ENCODE results near the gene NECAB3. TPM values are rescaled to one million over a fixed set of nuclear protein-coding genes. Genes with fewer than 3 reads are reported as not detected.

NECAB3 gene
- total RNA-seq, 1 donor from 2014 or later = 19.2 TPM

GRCh38 chr20:33646191-33646590 lies 28.0 kb downstream of the NECAB3 start:
- Mint-ChIP-seq H3K9me3 (no peaks in the 10 kb centered on the region), H3K27me3 (ENCODE audit: insufficient read depth, low read depth) (no peaks in the 10 kb centered on the region), H3K36me3 (peaks cover 9% of the 10 kb centered on the region), H3K4me3 (no peak overlapping the region), H3K4me1 (no peaks in the 10 kb centered on the region), H3K27ac (no peak overlapping the region)
- Histone ChIP-seq H3K36me3 (no peaks in the 10 kb centered on the region), H4K20me1 (ENCODE audit: low read depth) (peaks cover 7% of the 10 kb centered on the region), H3F3A (ENCODE audit: low read depth) (no peaks in the 10 kb centered on the region), H3K27me3 (no peaks in the 10 kb centered on the region), H3K4me1 (no peaks in the 10 kb centered on the region), H3K9ac (no peak overlapping the region), H3K79me2 (ENCODE audit: low read depth) (no peaks in the 10 kb centered on the region), H3K4me2 (no peak overlapping the region), H3K9me3 (ENCODE audit: low read depth) (no peaks in the 10 kb centered on the region), H2AFZ (replicated peaks) (no peak overlapping the region), H3K4me3 (no peak overlapping the region), H3K27ac (no peak overlapping the region)
- DNase-seq (ENCODE audit: low spot score) = no peak
- TF ChIP-seq EZH2phosphoT487 (IDR thresholded peaks at IDR 0.05) = no peak
- TF ChIP-seq EZH2 (IDR thresholded peaks at IDR 0.05) = no peak

DNA sequence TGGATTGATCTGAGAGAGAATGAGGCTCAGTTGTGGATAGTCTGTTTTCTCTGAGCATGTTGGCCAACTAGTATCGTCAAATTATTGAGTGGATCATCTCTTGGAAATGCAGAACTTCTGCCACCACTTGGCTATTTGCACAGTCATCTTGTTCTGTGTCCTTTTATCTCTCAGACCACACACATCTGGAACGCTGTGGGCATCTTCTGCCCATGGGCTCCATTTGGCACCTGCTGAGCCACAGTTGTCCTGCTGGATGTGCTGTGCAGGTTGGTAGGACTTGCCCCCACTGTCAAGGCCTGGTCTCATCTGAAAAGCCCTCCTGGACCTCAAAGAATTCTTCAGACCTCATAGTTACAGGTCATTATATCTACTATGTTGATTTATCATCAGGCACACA lies 28.8 kb downstream of the NECAB3 start:
- Histone ChIP-seq H2AFZ (replicated peaks) (no peak overlapping the region), H3K79me2 (ENCODE audit: low read depth) (no peaks in the 10 kb centered on the region), H3K4me2 (no peak overlapping the region), H3K9me3 (ENCODE audit: low read depth) (no peaks in the 10 kb centered on the region), H4K20me1 (ENCODE audit: low read depth) (peaks cover 7% of the 10 kb centered on the region), H3K27ac (no peak overlapping the region), H3K9ac (no peak overlapping the region), H3K4me3 (no peak overlapping the region), H3K27me3 (no peaks in the 10 kb centered on the region), H3K4me1 (no peaks in the 10 kb centered on the region), H3F3A (ENCODE audit: low read depth) (no peaks in the 10 kb centered on the region), H3K36me3 (no peaks in the 10 kb centered on the region)
- peaks cover 11% of the 10 kb centered on the region for H3K36me3 Mint-ChIP-seq
- no peaks in the 10 kb centered on the region for H3K9me3 Mint-ChIP-seq
- no peaks in the 10 kb centered on the region for H3K4me1 Mint-ChIP-seq
- no peak overlapping the region for H3K27ac Mint-ChIP-seq
- no peak overlapping the region for H3K4me3 Mint-ChIP-seq
- H3K27me3 Mint-ChIP-seq (ENCODE audit: insufficient read depth, low read depth) = no peaks in the 10 kb centered on the region
- TF ChIP-seq EZH2phosphoT487 (IDR thresholded peaks at IDR 0.05) (no peak), EZH2 (IDR thresholded peaks at IDR 0.05) (no peak)
- TF ChIP-seq, protein P1, sequence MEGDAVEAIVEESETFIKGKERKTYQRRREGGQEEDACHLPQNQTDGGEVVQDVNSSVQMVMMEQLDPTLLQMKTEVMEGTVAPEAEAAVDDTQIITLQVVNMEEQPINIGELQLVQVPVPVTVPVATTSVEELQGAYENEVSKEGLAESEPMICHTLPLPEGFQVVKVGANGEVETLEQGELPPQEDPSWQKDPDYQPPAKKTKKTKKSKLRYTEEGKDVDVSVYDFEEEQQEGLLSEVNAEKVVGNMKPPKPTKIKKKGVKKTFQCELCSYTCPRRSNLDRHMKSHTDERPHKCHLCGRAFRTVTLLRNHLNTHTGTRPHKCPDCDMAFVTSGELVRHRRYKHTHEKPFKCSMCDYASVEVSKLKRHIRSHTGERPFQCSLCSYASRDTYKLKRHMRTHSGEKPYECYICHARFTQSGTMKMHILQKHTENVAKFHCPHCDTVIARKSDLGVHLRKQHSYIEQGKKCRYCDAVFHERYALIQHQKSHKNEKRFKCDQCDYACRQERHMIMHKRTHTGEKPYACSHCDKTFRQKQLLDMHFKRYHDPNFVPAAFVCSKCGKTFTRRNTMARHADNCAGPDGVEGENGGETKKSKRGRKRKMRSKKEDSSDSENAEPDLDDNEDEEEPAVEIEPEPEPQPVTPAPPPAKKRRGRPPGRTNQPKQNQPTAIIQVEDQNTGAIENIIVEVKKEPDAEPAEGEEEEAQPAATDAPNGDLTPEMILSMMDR (IDR thresholded peaks at IDR 0.05) = no peak
- no peak for DNase-seq (ENCODE audit: low spot score)

DNA sequence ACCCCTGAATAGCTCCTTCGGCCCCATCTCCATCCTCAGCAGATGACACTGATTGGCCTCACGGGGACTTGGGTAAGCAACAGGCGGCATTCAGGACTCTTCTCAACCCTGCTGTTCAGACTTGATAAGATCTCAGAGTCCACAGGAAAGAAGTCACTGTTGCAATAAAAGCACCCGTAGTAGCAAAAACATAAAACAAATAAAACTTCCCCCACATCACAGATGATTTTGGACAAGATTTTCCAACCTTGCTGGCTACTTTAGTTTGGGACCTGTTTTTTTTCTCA lies 29.2 kb downstream of the NECAB3 start:
- no peaks in the 10 kb centered on the region for H3F3A ChIP-seq (ENCODE audit: low read depth)
- Mint-ChIP-seq H3K36me3 (peaks cover 13% of the 10 kb centered on the region), H3K4me3 (no peak overlapping the region), H3K9me3 (no peaks in the 10 kb centered on the region), H3K27me3 (ENCODE audit: insufficient read depth, low read depth) (no peaks in the 10 kb centered on the region), H3K4me1 (no peaks in the 10 kb centered on the region), H3K27ac (no peak overlapping the region)
- H3K4me2 ChIP-seq = no peak overlapping the region
- no peaks in the 10 kb centered on the region for H3K9me3 ChIP-seq (ENCODE audit: low read depth)
- H2AFZ ChIP-seq (replicated peaks) = no peak overlapping the region
- peaks cover 7% of the 10 kb centered on the region for H4K20me1 ChIP-seq (ENCODE audit: low read depth)
- DNase-seq (ENCODE audit: low spot score) = no peak
- H3K27me3 ChIP-seq = no peaks in the 10 kb centered on the region
- no peak overlapping the region for H3K9ac ChIP-seq
- H3K27ac ChIP-seq = no peak overlapping the region
- H3K4me3 ChIP-seq = no peak overlapping the region
- TF ChIP-seq EZH2phosphoT487 (IDR thresholded peaks at IDR 0.05) (no peak), EZH2 (IDR thresholded peaks at IDR 0.05) (no peak)
- TF ChIP-seq, protein P1 (IDR thresholded peaks at IDR 0.05) = no peak
- no peaks in the 10 kb centered on the region for H3K36me3 ChIP-seq
- no peaks in the 10 kb centered on the region for H3K4me1 ChIP-seq
- H3K79me2 ChIP-seq (ENCODE audit: low read depth) = no peaks in the 10 kb centered on the region

GRCh38 chr20:33644313-33645071 lies 29.7 kb downstream of the NECAB3 start:
- Histone ChIP-seq H3K27me3 (no peaks in the 10 kb centered on the region), H3K9me3 (ENCODE audit: low read depth) (no peaks in the 10 kb centered on the region), H3K27ac (no peak overlapping the region), H3K4me3 (no peak overlapping the region), H3K79me2 (ENCODE audit: low read depth) (no peaks in the 10 kb centered on the region), H4K20me1 (ENCODE audit: low read depth) (peaks cover 7% of the 10 kb centered on the region), H3K4me1 (no peaks in the 10 kb centered on the region), H3K9ac (no peak overlapping the region), H3F3A (ENCODE audit: low read depth) (no peaks in the 10 kb centered on the region), H3K4me2 (no peak overlapping the region), H2AFZ (replicated peaks) (no peak overlapping the region), H3K36me3 (no peaks in the 10 kb centered on the region)
- Mint-ChIP-seq H3K27ac (no peak overlapping the region), H3K36me3 (peaks cover 18% of the 10 kb centered on the region), H3K27me3 (ENCODE audit: insufficient read depth, low read depth) (no peaks in the 10 kb centered on the region), H3K4me3 (no peak overlapping the region), H3K4me1 (no peaks in the 10 kb centered on the region), H3K9me3 (no peaks in the 10 kb centered on the region)
- no peak for TF ChIP-seq EZH2 (IDR thresholded peaks at IDR 0.05)
- TF ChIP-seq, protein P1 (IDR thresholded peaks at IDR 0.05) = no peak
- TF ChIP-seq EZH2phosphoT487 (IDR thresholded peaks at IDR 0.05) = no peak
- no peak for DNase-seq (ENCODE audit: low spot score)
